ENCODE measurements around the gene SMIM24.

Gene SMIM24

GRCh38 chr19:3496392-3497273 lies 16.3 kb upstream of the SMIM24 start:
- DNase-seq: no peak

- no peak for DNase-seq
Observed at GRCh38 chr19:3494559-3494958, 14.2 kb upstream of the SMIM24 start.

GRCh38 chr19:3494051-3494450 lies 13.7 kb upstream of the SMIM24 start:
- DNase-seq: no peak

- DNase-seq: no peak
Observed at GRCh38 chr19:3493651-3494050, 13.3 kb upstream of the SMIM24 start.

- DNase-seq: no peak
Observed at GRCh38 chr19:3492919-3493318, 12.6 kb upstream of the SMIM24 start.

- no peak for DNase-seq
Observed at GRCh38 chr19:3492131-3492839, 12.0 kb upstream of the SMIM24 start.

- no peak for DNase-seq
Observed at GRCh38 chr19:3491396-3492119, 11.2 kb upstream of the SMIM24 start.

- DNase-seq: no peak
Observed at GRCh38 chr19:3483226-3483628, 2.9 kb upstream of the SMIM24 start, which contains the start of gene SMIM44. SMIM44 (minus strand) TSS chr19:3483441; CDS start chr19:3483403, 38 bp downstream.

GRCh38 chr19:3482507-3483225 lies 2.3 kb upstream of the SMIM24 start:
- DNase-seq: no peak

- DNase-seq: no peak
Observed at GRCh38 chr19:3481241-3482090, 1.1 kb upstream of the SMIM24 start.

- no peak for DNase-seq
Observed at GRCh38 chr19:3479834-3480215, 500 bp downstream of the SMIM24 start.

GRCh38 chr19:3479177-3479833 lies 1.0 kb downstream of the SMIM24 start:
- peak; percentile 53 for DNase-seq

- DNase-seq: no peak
Observed at GRCh38 chr19:3478409-3479176, 1.7 kb downstream of the SMIM24 start.

GRCh38 chr19:3477951-3478350 lies 2.4 kb downstream of the SMIM24 start:
- no peak for DNase-seq

- no peak for DNase-seq
Observed at GRCh38 chr19:3477506-3477905, 2.8 kb downstream of the SMIM24 start.

- no peak for DNase-seq
Observed at GRCh38 chr19:3476830-3477229, 3.5 kb downstream of the SMIM24 start.

GRCh38 chr19:3475449-3475848 lies 4.9 kb downstream of the SMIM24 start:
- DNase-seq: no peak

GRCh38 chr19:3474614-3475013 lies 5.7 kb downstream of the SMIM24 start:
- no peak for DNase-seq

- DNase-seq: no peak
Observed at GRCh38 chr19:3474010-3474409, 6.3 kb downstream of the SMIM24 start.

- DNase-seq: peak; percentile 35
Observed at GRCh38 chr19:3471954-3472655, 8.2 kb downstream of the SMIM24 start.
